ENCODE measurements around the gene EPB41L3. TPM values are rescaled to one million over a fixed set of nuclear protein-coding genes. Genes with fewer than 3 reads are reported as not detected.

Gene EPB41L3
- total and polyA plus RNA-seq, 5 donors: 8.7 to 23.7 (median 20.8) TPM

GRCh38 chr18:5558851-5559250, 15.1 kb upstream of the EPB41L3 start:
- Histone ChIP-seq H3K4me3 (ENCODE audit: low read length) (no peak overlapping the region), H3K27ac (ENCODE audit: low read length) (no peak overlapping the region), H3K9me3 (ENCODE audit: control insufficient read depth, low read length) (no peaks in the 10 kb centered on the region), H3K27me3 (ENCODE audit: control insufficient read depth, insufficient read depth) (no peaks in the 10 kb centered on the region), H3K4me1 (ENCODE audit: control insufficient read depth, insufficient read depth, low read length) (no peaks in the 10 kb centered on the region)
- WGBS: 63% methylated on average over 1 of the region's 1 CpG
- intact Hi-C loops (cut with DNase I): no loop called here
- no peak for ATAC-seq
- no peak for DNase-seq

DNA sequence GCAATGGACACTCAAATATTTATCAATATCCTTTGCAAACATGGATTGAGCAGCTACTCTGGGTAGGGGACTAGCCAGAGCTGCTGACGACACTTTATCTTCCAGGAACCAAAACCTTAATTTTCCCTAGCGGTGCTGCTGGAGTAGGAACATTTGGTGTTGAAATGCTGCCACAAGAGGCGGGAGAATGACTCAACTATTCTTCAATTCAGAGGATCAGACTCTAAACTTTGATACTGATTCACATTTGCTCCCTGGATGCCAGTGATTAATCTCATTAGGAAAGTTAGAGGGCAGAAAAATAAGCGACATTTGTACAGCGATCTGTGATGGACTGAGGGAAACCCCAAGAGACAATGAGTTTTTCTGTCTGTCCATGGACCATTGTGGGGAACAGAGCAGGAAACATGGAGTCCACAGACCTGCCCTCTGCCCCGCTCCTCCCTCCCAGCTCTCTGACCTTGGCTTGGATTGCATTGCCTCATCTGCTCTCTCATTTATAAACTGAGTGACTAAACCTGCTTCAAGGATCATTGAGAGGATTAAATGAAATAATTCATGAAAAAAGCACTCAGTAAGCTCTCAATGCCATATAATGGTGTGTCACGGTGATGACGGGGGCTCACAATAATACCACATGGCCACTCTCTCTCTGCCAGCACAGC, 12.6 kb upstream of the EPB41L3 start:
- no peak overlapping the region for H3K27ac ChIP-seq (ENCODE audit: low read length)
- peak in 2 of 3 donors; percentile 55 to 57 for DNase-seq
- intact Hi-C loops (cut with DNase I): no loop called here

GRCh38 chr18:5554629-5555028, 10.8 kb upstream of the EPB41L3 start:
- Histone ChIP-seq H3K27me3 (ENCODE audit: control insufficient read depth, insufficient read depth) (no peaks in the 10 kb centered on the region), H3K4me3 (ENCODE audit: low read length) (no peak overlapping the region)
- 92% methylated on average over 4 of the region's 4 CpGs for WGBS

More for the DNA sequence above, 12.6 kb upstream of the EPB41L3 start:
- Histone ChIP-seq H3K27me3 (ENCODE audit: control insufficient read depth, insufficient read depth) (no peaks in the 10 kb centered on the region), H3K9me3 (ENCODE audit: control insufficient read depth, low read length) (no peaks in the 10 kb centered on the region), H3K4me1 (ENCODE audit: control insufficient read depth, insufficient read depth, low read length) (no peaks in the 10 kb centered on the region), H3K4me3 (ENCODE audit: low read length) (no peak overlapping the region)
- 54% methylated on average over 8 of the region's 8 CpGs for WGBS
- peak; percentile 81 to 87 for ATAC-seq

GRCh38 chr18:5546660-5547059, 2.9 kb upstream of the EPB41L3 start:
- intact Hi-C loops (cut with DNase I): loop anchor here (10.0 kb wide), 4 partner anchors 82 to 252 kb away; partner anchors contain the start of gene ZBTB14 (in 1 of the 4)
- Histone ChIP-seq H3K4me3 (ENCODE audit: low read length) (no peak overlapping the region), H3K27ac (ENCODE audit: low read length) (no peak overlapping the region), H3K4me1 (ENCODE audit: control insufficient read depth, insufficient read depth, low read length) (no peaks in the 10 kb centered on the region), H3K27me3 (ENCODE audit: control insufficient read depth, insufficient read depth) (no peaks in the 10 kb centered on the region), H3K9me3 (ENCODE audit: control insufficient read depth, low read length) (no peaks in the 10 kb centered on the region)
- ATAC-seq (peak; percentile 61 to 67), DNase-seq (peak in 1 of 3 donors; percentile 28)
- 11% methylated on average over 3 of the region's 3 CpGs for WGBS

More at GRCh38 chr18:5554629-5555028, 10.8 kb upstream of the EPB41L3 start:
- ATAC-seq: no peak
- Histone ChIP-seq H3K4me1 (ENCODE audit: control insufficient read depth, insufficient read depth, low read length) (no peaks in the 10 kb centered on the region), H3K27ac (ENCODE audit: low read length) (no peak overlapping the region), H3K9me3 (ENCODE audit: control insufficient read depth, low read length) (no peaks in the 10 kb centered on the region)
- intact Hi-C loops (cut with DNase I): no loop called here
- no peak for DNase-seq

GRCh38 chr18:5543036-5543680, 639 bp downstream of the EPB41L3 start:
- ATAC-seq (peak; percentile 42 to 47), DNase-seq (peak; percentile 38 to 71 (median 66))

GRCh38 chr18:5542515-5543035, 1.2 kb downstream of the EPB41L3 start:
- ATAC-seq (peak in 1 of 2 donors; percentile 10), DNase-seq (peak; percentile 28 to 72 (median 70))
- Histone ChIP-seq H3K4me3 (ENCODE audit: low read length) (peak overlapping the region; percentile 95), H3K9me3 (ENCODE audit: control insufficient read depth, low read length) (no peaks in the 10 kb centered on the region), H3K27ac (ENCODE audit: low read length) (no peak overlapping the region), H3K4me1 (ENCODE audit: control insufficient read depth, insufficient read depth, low read length) (peaks cover 3% of the 10 kb centered on the region), H3K27me3 (ENCODE audit: control insufficient read depth, insufficient read depth) (no peaks in the 10 kb centered on the region)
- intact Hi-C loops (cut with DNase I): loop anchor here (10.0 kb wide), 4 partner anchors 78 to 248 kb away; partner anchors contain the start of gene ZBTB14 (in 1 of the 4)
- 5% methylated on average over 23 of the region's 23 CpGs for WGBS

More at GRCh38 chr18:5543036-5543680, 639 bp downstream of the EPB41L3 start:
- H3K27me3 ChIP-seq (ENCODE audit: control insufficient read depth, insufficient read depth): no peaks in the 10 kb centered on the region
- under 1% methylated on average over 83 of the region's 84 CpGs for WGBS
- H3K4me1 ChIP-seq (ENCODE audit: control insufficient read depth, insufficient read depth, low read length): peaks cover 3% of the 10 kb centered on the region
- no peaks in the 10 kb centered on the region for H3K9me3 ChIP-seq (ENCODE audit: control insufficient read depth, low read length)
- H3K4me3 ChIP-seq (ENCODE audit: low read length): peak overlapping the region; percentile 95
- intact Hi-C loops (cut with DNase I): loop anchor here (10.0 kb wide), 4 partner anchors 78 to 248 kb away; partner anchors contain the start of gene ZBTB14 (in 1 of the 4)
- no peak overlapping the region for H3K27ac ChIP-seq (ENCODE audit: low read length)

- ATAC-seq (no peak), DNase-seq (no peak)
- Histone ChIP-seq H3K27me3 (ENCODE audit: control insufficient read depth, insufficient read depth) (no peaks in the 10 kb centered on the region), H3K4me1 (ENCODE audit: control insufficient read depth, insufficient read depth, low read length) (peaks cover 3% of the 10 kb centered on the region), H3K4me3 (ENCODE audit: low read length) (no peak overlapping the region), H3K9me3 (ENCODE audit: control insufficient read depth, low read length) (no peaks in the 10 kb centered on the region), H3K27ac (ENCODE audit: low read length) (no peak overlapping the region)
- intact Hi-C loops (cut with DNase I): loop anchor here (10.0 kb wide), 4 partner anchors 77 to 247 kb away; partner anchors contain the start of gene ZBTB14 (in 1 of the 4)
- WGBS: 81% methylated on average over 3 of the region's 3 CpGs
These were observed 2.2 kb downstream of the EPB41L3 start for GRCh38 chr18:5541644-5542043.

- H3K27me3 ChIP-seq (ENCODE audit: control insufficient read depth, insufficient read depth): no peaks in the 10 kb centered on the region
- DNase-seq: no peak
- peaks cover 3% of the 10 kb centered on the region for H3K4me1 ChIP-seq (ENCODE audit: control insufficient read depth, insufficient read depth, low read length)
- H3K27ac ChIP-seq (ENCODE audit: low read length): no peak overlapping the region
- no peak overlapping the region for H3K4me3 ChIP-seq (ENCODE audit: low read length)
- 88% methylated on average over 2 of the region's 2 CpGs for WGBS
- no peaks in the 10 kb centered on the region for H3K9me3 ChIP-seq (ENCODE audit: control insufficient read depth, low read length)
- intact Hi-C loops (cut with DNase I): no loop called here
- ATAC-seq: no peak
These were observed 4.4 kb downstream of the EPB41L3 start for GRCh38 chr18:5539391-5539790.

- no peaks in the 10 kb centered on the region for H3K9me3 ChIP-seq (ENCODE audit: control insufficient read depth, low read length)
- H3K27ac ChIP-seq (ENCODE audit: low read length): no peak overlapping the region
- intact Hi-C loops (cut with DNase I): no loop called here
- peaks cover 3% of the 10 kb centered on the region for H3K4me1 ChIP-seq (ENCODE audit: control insufficient read depth, insufficient read depth, low read length)
- no peaks in the 10 kb centered on the region for H3K27me3 ChIP-seq (ENCODE audit: control insufficient read depth, insufficient read depth)
- ATAC-seq: no peak
- no peak overlapping the region for H3K4me3 ChIP-seq (ENCODE audit: low read length)
- no peak for DNase-seq
- WGBS: 67% methylated on average over 2 of the region's 2 CpGs
These were observed 5.3 kb downstream of the EPB41L3 start for GRCh38 chr18:5538544-5538943.

DNA sequence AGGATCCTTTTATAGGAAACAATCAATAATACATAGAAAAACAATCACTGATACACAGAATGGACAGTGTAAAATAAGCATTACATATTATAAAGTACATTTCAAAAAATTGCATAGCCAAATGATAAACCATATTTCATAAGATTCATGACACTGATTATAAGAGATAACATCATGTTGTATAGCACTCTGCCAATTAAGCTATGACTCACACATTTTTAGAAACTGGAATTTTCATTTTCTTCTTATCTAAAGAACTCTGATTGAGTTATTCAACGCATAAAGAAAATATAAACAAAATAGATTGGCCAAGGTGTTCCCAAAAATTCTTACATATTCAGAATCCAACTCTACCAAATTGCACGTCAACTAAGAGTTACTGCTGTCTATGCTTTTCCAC, 5.9 kb downstream of the EPB41L3 start:
- 80% methylated on average over 2 of the region's 2 CpGs for WGBS
- no peak for ATAC-seq
- Histone ChIP-seq H3K9me3 (ENCODE audit: control insufficient read depth, low read length) (no peaks in the 10 kb centered on the region), H3K27me3 (ENCODE audit: control insufficient read depth, insufficient read depth) (no peaks in the 10 kb centered on the region), H3K27ac (ENCODE audit: low read length) (no peak overlapping the region), H3K4me1 (ENCODE audit: control insufficient read depth, insufficient read depth, low read length) (peaks cover 3% of the 10 kb centered on the region), H3K4me3 (ENCODE audit: low read length) (no peak overlapping the region)
- intact Hi-C loops (cut with DNase I): no loop called here
- DNase-seq: no peak

- WGBS: 92% methylated on average over 5 of the region's 5 CpGs
- Histone ChIP-seq H3K9me3 (ENCODE audit: control insufficient read depth, low read length) (no peaks in the 10 kb centered on the region), H3K4me1 (ENCODE audit: control insufficient read depth, insufficient read depth, low read length) (peaks cover 2% of the 10 kb centered on the region), H3K27ac (ENCODE audit: low read length) (no peak overlapping the region), H3K27me3 (ENCODE audit: control insufficient read depth, insufficient read depth) (no peaks in the 10 kb centered on the region), H3K4me3 (ENCODE audit: low read length) (no peak overlapping the region)
- ATAC-seq (no peak), DNase-seq (no peak)
- intact Hi-C loops (cut with DNase I): no loop called here
These were observed 9.0 kb downstream of the EPB41L3 start for GRCh38 chr18:5534845-5535244.

All from right cardiac atrium (tissue), 5 donors.